Neuronal stem cell (in vitro differentiated cells): ENCODE data around the gene RALB.
A peak's percentile ranks its signal among the peaks of the same experiment; 100 is the strongest.

Source experiments
- DNase-seq: peaks from one replicate; pipeline ENCODE4 v3.0.0-alpha.2; 2013; ENCODE audit warnings: low spot score
- H2AFZ ChIP-seq: one replicate; pipeline ENCODE4 v1.6.1; 2013; ENCODE audit warnings: mild to moderate bottlenecking, low read length, inconsistent platforms
- H2AK5ac ChIP-seq: 2 replicates; pipeline ENCODE4 v1.6.1; 2013; ENCODE audit warnings: low read depth, mild to moderate bottlenecking, inconsistent platforms, low read length, moderate library complexity, mixed read lengths
- H2BK120ac ChIP-seq: 2 replicates; pipeline ENCODE4 v1.6.1; 2013; ENCODE audit warnings: low read depth, mild to moderate bottlenecking, inconsistent platforms, low read length, moderate library complexity, mixed read lengths
- H2BK12ac ChIP-seq: one replicate; pipeline ENCODE4 v1.6.1; 2013; ENCODE audit warnings: low read length, inconsistent platforms
- H2BK15ac ChIP-seq: 2 replicates; pipeline ENCODE4 v1.6.1; 2013; ENCODE audit warnings: mild to moderate bottlenecking, low read length, inconsistent platforms, mixed read lengths
- H2BK5ac ChIP-seq: one replicate; pipeline ENCODE4 v1.6.1; 2013; ENCODE audit warnings: inconsistent platforms, mild to moderate bottlenecking, low read length, moderate library complexity
- H3K14ac ChIP-seq: one replicate; pipeline ENCODE4 v1.6.1; 2013; ENCODE audit warnings: low read length, inconsistent platforms
- H3K18ac ChIP-seq: 2 replicates; pipeline ENCODE4 v1.6.1; 2013; ENCODE audit warnings: low read length, inconsistent platforms
- H3K23ac ChIP-seq: 2 replicates; pipeline ENCODE4 v1.6.1; 2013; ENCODE audit warnings: low read depth, mild to moderate bottlenecking, mixed read lengths, low read length, inconsistent platforms; ENCODE audit not compliant: poor library complexity
- H3K27ac ChIP-seq: replicated peaks from 3 replicates; pipeline ENCODE4 v1.5.1; 2013; ENCODE audit warnings: low read length, inconsistent platforms
- H3K27me3 ChIP-seq, 3 experiments: 2 replicates each; pipeline ENCODE4 v1.6.1; 2013; ENCODE audit warnings: low read length in 3 of 3, mild to moderate bottlenecking in 2 of 3, inconsistent platforms in 1 of 3, low read depth in 1 of 3, mixed read lengths in 1 of 3, moderate library complexity in 1 of 3; ENCODE audit not compliant: control insufficient read depth in 3 of 3, insufficient read depth in 3 of 3
- H3K36me3 ChIP-seq, 2 donors: replicated peaks in 1 of 2; 2 replicates each; pipeline ENCODE4 v1.6.1; 2013; ENCODE audit warnings: low read length in 2 of 2; ENCODE audit not compliant: control insufficient read depth in 2 of 2, insufficient read depth in 2 of 2
- H3K4ac ChIP-seq: 2 replicates; pipeline ENCODE4 v1.6.1; 2013; ENCODE audit warnings: inconsistent platforms, mild to moderate bottlenecking, low read length, moderate library complexity
- H3K4me1 ChIP-seq, 2 donors: 1 replicate in 1 of 2; 2 replicates in 1 of 2; pipeline ENCODE4 v1.6.1; 2013; ENCODE audit warnings: low read length in 2 of 2, low read depth in 1 of 2; ENCODE audit not compliant: control insufficient read depth in 2 of 2, insufficient read depth in 1 of 2
- H3K4me2 ChIP-seq: one replicate; pipeline ENCODE4 v1.6.1; 2013; ENCODE audit warnings: mild to moderate bottlenecking, low read length, inconsistent platforms; ENCODE audit not compliant: insufficient read depth, poor library complexity, severe bottlenecking
- H3K4me3 ChIP-seq, 2 donors: 2 replicates each; pipeline ENCODE4 v1.5.1; 2013; ENCODE audit warnings: low read length in 2 of 2, mild to moderate bottlenecking in 2 of 2, inconsistent platforms in 1 of 2, moderate library complexity in 1 of 2
- H3K79me1 ChIP-seq: one replicate; pipeline ENCODE4 v1.6.1; 2013; ENCODE audit warnings: low read depth, mild to moderate bottlenecking, inconsistent platforms, low read length, moderate library complexity
- H3K9ac ChIP-seq: one replicate; pipeline ENCODE4 v1.6.1; 2013; ENCODE audit warnings: mild to moderate bottlenecking, low read depth, low read length, inconsistent platforms; ENCODE audit not compliant: poor library complexity
- H3K9me3 ChIP-seq, 2 donors: replicated peaks in 1 of 2; 2 replicates each; pipeline versions ENCODE3 to v1.6.1; 2013; ENCODE audit warnings: low read length in 2 of 2, mild to moderate bottlenecking in 2 of 2, inconsistent platforms in 1 of 2, low read depth in 1 of 2, mixed read lengths in 1 of 2, moderate library complexity in 1 of 2; ENCODE audit not compliant: control insufficient read depth in 2 of 2, insufficient read depth in 1 of 2
- H4K8ac ChIP-seq: one replicate; pipeline ENCODE4 v1.6.1; 2013; ENCODE audit warnings: low read depth, mild to moderate bottlenecking, inconsistent platforms, low read length, moderate library complexity
- H4K91ac ChIP-seq: one replicate; pipeline ENCODE4 v1.6.1; 2013; ENCODE audit warnings: low read length, low read depth, mild to moderate bottlenecking, inconsistent platforms; ENCODE audit not compliant: poor library complexity
- WGBS, 2 donors: extraction: QIAGEN DNeasy Blood & Tissue Kit; methylation state at CpG; one replicate each; pipeline ENCODE4 v1.1.7; 2013; ENCODE audit warnings: missing lambda C conversion rate in 2 of 2, mixed read lengths in 1 of 2; ENCODE audit not compliant: insufficient read length in 2 of 2, insufficient replicate concordance in 1 of 2; ENCODE audit errors: extremely low coverage in 2 of 2; 5-methylcytosine and 5-hydroxymethylcytosine counted together

The RALB gene

DNA sequence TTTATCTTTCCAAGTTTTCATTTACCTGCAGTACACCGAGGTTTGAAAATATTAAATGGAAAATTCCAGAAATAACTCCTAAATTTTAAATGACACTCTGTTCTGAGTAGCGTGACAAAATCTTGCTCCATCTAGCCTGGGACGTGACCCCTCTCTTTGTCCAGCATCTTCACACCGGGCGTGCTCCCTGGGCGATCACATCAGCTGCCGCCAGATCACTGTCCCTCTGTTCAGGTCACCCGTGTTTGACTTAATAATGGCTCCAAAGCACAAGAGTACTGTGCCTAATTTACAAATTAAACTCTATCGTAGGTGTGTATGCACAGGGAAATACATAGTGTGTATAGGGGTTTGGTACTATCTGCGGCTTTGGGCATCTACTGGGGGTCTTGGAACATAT is 23.3 kb upstream of the RALB start:
- H3K4me2 ChIP-seq: no peak overlapping the region
- H2BK12ac ChIP-seq: no peak overlapping the region
- DNase-seq: no peak
- WGBS, 2 donors: no CpG with 5 or more reads among the region's 10 CpGs
- no peak overlapping the region for H3K27ac ChIP-seq
- H3K9ac ChIP-seq: no peak overlapping the region
- H2AFZ ChIP-seq: no peak overlapping the region
- no peak overlapping the region for H3K18ac ChIP-seq
- H4K8ac ChIP-seq: no peak overlapping the region
- no peaks in the 10 kb centered on the region for H3K4me1 ChIP-seq
- no peak overlapping the region for H2BK120ac ChIP-seq
- H3K23ac ChIP-seq: no peak overlapping the region
- H3K14ac ChIP-seq: no peak overlapping the region
- H3K79me1 ChIP-seq: no peaks in the 10 kb centered on the region
- H3K27me3 ChIP-seq: peaks cover 0 to 62% (median 3%) of the 10 kb centered on the region in 3 experiments
- H4K91ac ChIP-seq: no peak overlapping the region
- no peak overlapping the region for H3K4me3 ChIP-seq
- no peak overlapping the region for H2BK15ac ChIP-seq
- no peak overlapping the region for H2BK5ac ChIP-seq
- H3K4ac ChIP-seq: no peak overlapping the region
- H3K9me3 ChIP-seq: no peaks in the 10 kb centered on the region
- H2AK5ac ChIP-seq: no peak overlapping the region
- no peaks in the 10 kb centered on the region for H3K36me3 ChIP-seq

DNA sequence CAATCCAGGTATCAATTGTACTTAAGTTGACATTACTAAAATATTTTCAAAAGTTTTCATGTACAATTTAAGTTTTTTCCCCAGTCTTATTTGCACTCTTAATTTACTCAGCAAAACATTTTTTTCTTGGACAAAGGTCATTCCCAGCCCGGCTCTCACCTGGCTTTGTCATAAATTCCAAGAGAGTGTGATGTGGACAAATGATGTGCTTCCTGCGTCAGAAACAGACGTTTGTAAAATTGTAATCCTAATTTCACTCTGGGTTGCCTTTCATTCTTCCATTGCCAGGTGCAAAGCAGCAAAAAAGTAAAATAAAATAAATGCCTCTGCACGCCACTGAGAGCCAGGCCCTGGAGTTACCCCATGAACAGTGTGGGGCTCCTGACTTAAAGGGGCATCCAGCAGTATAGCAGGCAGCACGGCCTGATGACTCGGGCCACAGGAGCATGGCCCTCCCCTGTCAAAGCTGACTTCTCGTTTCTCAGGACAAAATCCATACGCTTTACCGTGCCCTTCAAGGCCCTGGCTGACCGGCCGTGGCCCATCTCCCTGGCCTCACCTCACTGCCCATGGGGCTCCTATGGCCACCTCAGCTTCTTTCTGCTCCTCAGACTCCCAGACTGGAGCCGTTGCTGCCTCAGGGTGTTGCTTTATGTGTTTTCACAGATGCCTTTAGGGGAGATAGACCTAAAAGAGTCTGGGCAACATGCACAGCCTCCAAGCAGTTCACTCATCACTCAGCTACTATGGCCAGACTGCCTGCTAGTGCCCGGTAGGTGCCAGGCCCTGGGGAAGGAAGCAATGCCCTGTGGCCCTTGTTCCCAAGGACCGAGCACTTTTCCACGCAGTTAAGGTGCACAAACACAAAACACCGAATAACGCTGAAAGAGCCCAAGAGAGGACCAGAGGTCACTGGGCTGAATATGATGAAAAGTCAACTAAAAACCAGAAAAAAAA is 21.9 kb upstream of the RALB start:
- H2BK12ac ChIP-seq: peak overlapping the region; percentile 36
- peaks cover 0 to 48% (median 0%) of the 10 kb centered on the region in 3 experiments for H3K27me3 ChIP-seq
- H2AK5ac ChIP-seq: peak overlapping the region; percentile 10
- no peak overlapping the region for H3K4me2 ChIP-seq
- no peak overlapping the region for H3K9ac ChIP-seq
- no peak overlapping the region for H4K8ac ChIP-seq
- no peak overlapping the region for H3K23ac ChIP-seq
- H3K14ac ChIP-seq: no peak overlapping the region
- H3K9me3 ChIP-seq: peaks cover 0 to 2% of the 10 kb centered on the region in 2 donors
- H3K36me3 ChIP-seq: no peaks in the 10 kb centered on the region
- no peak overlapping the region for H3K4me3 ChIP-seq
- no peak overlapping the region for H2BK120ac ChIP-seq
- no peak overlapping the region for H2BK15ac ChIP-seq
- H2BK5ac ChIP-seq: no peak overlapping the region
- no peak overlapping the region for H3K4ac ChIP-seq
- H3K27ac ChIP-seq: no peak overlapping the region
- H4K91ac ChIP-seq: no peak overlapping the region
- no peaks in the 10 kb centered on the region for H3K79me1 ChIP-seq
- DNase-seq: no peak
- no CpG with 5 or more reads among the region's 17 CpGs for WGBS, 2 donors
- no peak overlapping the region for H2AFZ ChIP-seq
- no peak overlapping the region for H3K18ac ChIP-seq
- H3K4me1 ChIP-seq: no peaks in the 10 kb centered on the region

- Histone ChIP-seq H4K8ac (no peak overlapping the region), H3K4me1 (no peaks in the 10 kb centered on the region), H2BK15ac (no peak overlapping the region), H4K91ac (no peak overlapping the region), H3K79me1 (no peaks in the 10 kb centered on the region), H2BK120ac (no peak overlapping the region), H2BK12ac (no peak overlapping the region), H3K18ac (no peak overlapping the region), H2AK5ac (no peak overlapping the region), H3K27me3 (peaks cover 0 to 40% (median 0%) of the 10 kb centered on the region in 3 experiments), H3K4ac (no peak overlapping the region), H3K27ac (no peak overlapping the region), H2BK5ac (no peak overlapping the region), H3K9me3 (peaks cover 0 to 2% of the 10 kb centered on the region in 2 donors), H3K4me2 (no peak overlapping the region), H3K14ac (no peak overlapping the region), H3K36me3 (no peaks in the 10 kb centered on the region), H2AFZ (no peak overlapping the region), H3K9ac (no peak overlapping the region), H3K23ac (no peak overlapping the region), H3K4me3 (no peak overlapping the region)
- DNase-seq: no peak
- WGBS, 2 donors: no CpG with 5 or more reads among the region's 4 CpGs
These were observed 21.1 kb upstream of the RALB start for GRCh38 chr2:120231564-120231973.

- H2AK5ac ChIP-seq: no peak overlapping the region
- WGBS, 2 donors: no CpG with 5 or more reads among the region's 15 CpGs
- no peak overlapping the region for H3K23ac ChIP-seq
- no peak overlapping the region for H4K8ac ChIP-seq
- H3K14ac ChIP-seq: no peak overlapping the region
- no peak overlapping the region for H3K4me2 ChIP-seq
- no peak overlapping the region for H2BK5ac ChIP-seq
- no peak overlapping the region for H4K91ac ChIP-seq
- peaks cover 0 to 5% of the 10 kb centered on the region in 2 donors for H3K4me1 ChIP-seq
- no peak overlapping the region for H3K4me3 ChIP-seq
- H3K27ac ChIP-seq: no peak overlapping the region
- peak overlapping the region; percentile 36 for H2AFZ ChIP-seq
- no peak overlapping the region for H2BK120ac ChIP-seq
- peaks cover 0 to 2% of the 10 kb centered on the region in 2 donors for H3K9me3 ChIP-seq
- H3K9ac ChIP-seq: no peak overlapping the region
- H3K18ac ChIP-seq: no peak overlapping the region
- no peak for DNase-seq
- H3K79me1 ChIP-seq: no peaks in the 10 kb centered on the region
- H3K4ac ChIP-seq: no peak overlapping the region
- no peak overlapping the region for H2BK12ac ChIP-seq
- no peaks in the 10 kb centered on the region for H3K36me3 ChIP-seq
- H2BK15ac ChIP-seq: no peak overlapping the region
- peaks cover 0 to 39% (median 0%) of the 10 kb centered on the region in 3 experiments for H3K27me3 ChIP-seq
These were observed 20.5 kb upstream of the RALB start for GRCh38 chr2:120231974-120232635.
